HL-60 (cell line): Measurements from ENCODE around the gene C1orf210.

Experiments used
- CTCF ChIP-seq: IDR thresholded peaks from one replicate; pipeline ENCODE4 v1.5.1; 2011; ENCODE audit warnings: low read length, control low read depth, inconsistent platforms; ENCODE audit not compliant: insufficient read depth
- GABPA ChIP-seq: IDR thresholded peaks from 2 replicates; pipeline ENCODE4 v1.6.1; 2012; ENCODE audit warnings: low read depth
- POLR2AphosphoS5 ChIP-seq: IDR thresholded peaks from 2 replicates; pipeline ENCODE4 v1.6.1; 2012; ENCODE audit warnings: low read depth
- REST ChIP-seq: IDR thresholded peaks from 2 replicates; pipeline ENCODE4 v1.6.1; 2012; ENCODE audit warnings: low read depth; ENCODE audit not compliant: insufficient replicate concordance
- SPI1 ChIP-seq: IDR thresholded peaks from 2 replicates; pipeline ENCODE4 v1.6.1; 2012; ENCODE audit warnings: low read depth, mild to moderate bottlenecking, borderline replicate concordance

GRCh38 chr1:43280692-43281091 is 4.7 kb downstream of the C1orf210 start:
- TF ChIP-seq CTCF (no peak), GABPA (no peak), POLR2AphosphoS5 (no peak), REST (no peak), SPI1 (no peak)
